K562 (cell line): Measurements from ENCODE around the gene SPOUT1. TPM values are rescaled to one million over a fixed set of nuclear protein-coding genes. Genes with fewer than 3 reads are reported as not detected.

ENCODE experiments used
- ATAC-seq: fragments of 200-7000 bp; cut with Tn5 transposase; 3 replicates; pipeline ENCODE4 v1.9.1; 2020; ENCODE audit warnings: moderate library complexity
- BruUV-seq: library from RNA; stranded (reverse); fragments of 400-500 nt; replicated peaks from 2 replicates; lab custom pipeline; 2021; lab: Mats Ljungman, UMichigan
- CTCF ChIA-PET: fragments of 300-600 bp; formaldehyde crosslinking; extraction: SDS; loops from one replicate; lab custom pipeline; 2021; ENCODE audit warnings: low intra/inter-chr PET ratio; lab: Yijun Ruan, JAX
- POLR2A ChIA-PET: fragments of 300-600, 350-650 bp; sonication (Branson Sonifier 250); formaldehyde crosslinking; extraction: SDS; loops from one replicate; lab custom pipeline; 2021; ENCODE audit warnings: antibody characterized with exemption, inconsistent platforms; lab: Yijun Ruan, JAX
- DNase-seq, 4 experiments: peaks; one replicate each; pipeline versions ENCODE4 v3.0.0 to v3.0.0-alpha.2; 2011 to 2018; ENCODE audit warnings: low spot score in 3 of 4, mixed read lengths in 3 of 4; ENCODE audit errors: extremely low read depth in 1 of 4
- FAIRE-seq: peaks from 2 replicates; lab custom pipeline; 2011; peaks lifted over from hg19 to GRCh38; lab: Jason Lieb, UNC
- H2AFZ ChIP-seq: 2 replicates; pipeline ENCODE4 v1.6.0; 2011; ENCODE audit warnings: low read depth, low read length, control low read depth, inconsistent platforms
- H3K27ac ChIP-seq: fragments of 200-600 bp; 3 replicates; pipeline ENCODE4 v1.8.0; 2011; ENCODE audit warnings: low read depth, mild to moderate bottlenecking, control low read depth, inconsistent platforms, low read length, moderate library complexity, mixed read lengths; ENCODE audit errors: extremely low read depth
- H3K27me3 ChIP-seq, 2 experiments: fragments of 300-600 bp in 1 of 2; 2 replicates in 1 of 2; 3 replicates in 1 of 2; pipeline versions ENCODE4 v1.6.0 to v1.8.0; 2011; ENCODE audit warnings: inconsistent platforms in 2 of 2, low read length in 2 of 2, mild to moderate bottlenecking in 1 of 2, mixed read lengths in 1 of 2, moderate library complexity in 1 of 2; ENCODE audit not compliant: control insufficient read depth in 2 of 2, insufficient read depth in 2 of 2
- H3K36me3 ChIP-seq: fragments of 300-600 bp; 3 replicates; pipeline ENCODE4 v1.8.0; 2011; ENCODE audit warnings: mild to moderate bottlenecking, low read length, inconsistent platforms; ENCODE audit not compliant: control insufficient read depth, insufficient read depth
- H3K4me1 ChIP-seq, 2 experiments: fragments of 200-600 bp in 1 of 2; replicated peaks in 1 of 2; 2 replicates in 1 of 2; 3 replicates in 1 of 2; pipeline versions ENCODE4 v1.5.1 to v1.8.0; 2011; ENCODE audit warnings: inconsistent platforms in 2 of 2, low read length in 2 of 2, mild to moderate bottlenecking in 1 of 2, mixed read lengths in 1 of 2, moderate library complexity in 1 of 2; ENCODE audit not compliant: control insufficient read depth in 2 of 2, insufficient read depth in 2 of 2
- H3K4me2 ChIP-seq: 2 replicates; pipeline ENCODE4 v1.6.1; 2011; ENCODE audit warnings: low read length, control low read depth, inconsistent platforms, mixed read lengths; ENCODE audit not compliant: insufficient read depth
- H3K4me3 ChIP-seq: fragments of 200-600 bp; sonication (generic), shearing (Covaris generic); 2 replicates; pipeline ENCODE4 v1.5.1; 2016; ENCODE audit warnings: control low read depth, inconsistent platforms
- H3K79me2 ChIP-seq: fragments of 200-600 bp; 3 replicates; pipeline ENCODE4 v1.8.0; 2011; ENCODE audit warnings: low read length, inconsistent platforms; ENCODE audit not compliant: control insufficient read depth, insufficient read depth
- H3K9ac ChIP-seq, 2 experiments: 2 replicates each; pipeline versions ENCODE4 v1.6.0 to v1.6.1; 2011; ENCODE audit warnings: low read depth in 2 of 2, low read length in 2 of 2, control low read depth in 1 of 2, inconsistent platforms in 1 of 2, mild to moderate bottlenecking in 1 of 2, mixed read lengths in 1 of 2; ENCODE audit not compliant: insufficient read depth in 1 of 2
- H3K9me1 ChIP-seq: one replicate; pipeline ENCODE4 v1.6.0; 2011; ENCODE audit warnings: inconsistent platforms, mild to moderate bottlenecking, low read length, moderate library complexity; ENCODE audit not compliant: control insufficient read depth, insufficient read depth
- H3K9me3 ChIP-seq: replicated peaks from 2 replicates; pipeline ENCODE4 v1.5.1; 2011; ENCODE audit warnings: low read depth, low read length, inconsistent platforms; ENCODE audit not compliant: control insufficient read depth, insufficient read depth
- H4K20me1 ChIP-seq: replicated peaks from 2 replicates; pipeline ENCODE4 v1.6.1; 2011; ENCODE audit warnings: low read length, inconsistent platforms, mixed read lengths; ENCODE audit not compliant: control insufficient read depth, insufficient read depth
- BCOR ChIP-seq: fragments of 450-650 bp; IDR thresholded peaks from 2 replicates; pipeline ENCODE4 v1.6.1; 2016
- BDP1 ChIP-seq: IDR thresholded peaks from 3 replicates; pipeline ENCODE4 v1.6.1; 2011; ENCODE audit not compliant: insufficient read length, insufficient read depth
- CBX1 ChIP-seq: sonication (generic); IDR thresholded peaks from 2 replicates; pipeline ENCODE4 v1.6.1; 2016; ENCODE audit warnings: antibody characterized with exemption, low read depth, mild to moderate bottlenecking
- CBX8 ChIP-seq: fragments of 200-600 bp; sonication (generic); IDR thresholded peaks from 2 replicates; pipeline ENCODE4 v1.6.1; 2012; ENCODE audit warnings: borderline replicate concordance, mixed run types, low read depth, mild to moderate bottlenecking, moderate library complexity, mixed read lengths, low read length, control low read depth, inconsistent platforms; ENCODE audit not compliant: poor library complexity, severe bottlenecking; ENCODE audit errors: extremely low read depth
- ESRRB ChIP-seq: fragments of 250-450 bp; sonication (Bioruptor Pico); IDR thresholded peaks from 2 replicates; pipeline ENCODE4 v1.5.0; 2020; ENCODE audit warnings: mild to moderate bottlenecking, moderate library complexity, borderline replicate concordance
- ETV5 ChIP-seq: sonication (generic); formaldehyde crosslinking; IDR thresholded peaks from 2 replicates; pipeline ENCODE4 v1.4.0; 2020; ENCODE audit warnings: low read depth, mild to moderate bottlenecking, missing genetic modification reagents
- GATA2 ChIP-seq: sonication (generic); formaldehyde crosslinking; IDR thresholded peaks from 2 replicates; pipeline ENCODE4 v1.4.0; 2020; ENCODE audit warnings: mild to moderate bottlenecking, missing genetic modification reagents
- HNRNPL ChIP-seq: fragments of 200-400 bp; formaldehyde crosslinking; IDR thresholded peaks from 2 replicates; pipeline ENCODE4 v1.6.1; 2017; ENCODE audit warnings: low read depth, mild to moderate bottlenecking, low read length
- ILK ChIP-seq: fragments of 450-650 bp; IDR thresholded peaks from 2 replicates; pipeline ENCODE4 v1.6.1; 2016; ENCODE audit warnings: missing genetic modification characterization, low read depth, mild to moderate bottlenecking, missing compliant biosample characterization, moderate library complexity, borderline replicate concordance
- JUNB ChIP-seq: fragments of 450-650 bp; formaldehyde crosslinking; conservative IDR thresholded peaks from 2 replicates; pipeline ENCODE4 v1.4.0; 2020; ENCODE audit warnings: mild to moderate bottlenecking
- NR1H2 ChIP-seq: sonication (generic); formaldehyde crosslinking; IDR thresholded peaks from 2 replicates; pipeline ENCODE4 v1.4.0; 2020; ENCODE audit warnings: mild to moderate bottlenecking, missing genetic modification reagents
- SMARCB1 ChIP-seq: IDR thresholded peaks from 2 replicates; pipeline ENCODE4 v1.6.1; 2011; ENCODE audit warnings: improper control_type of control experiment, low read depth; ENCODE audit not compliant: insufficient read length
- ZNF324 ChIP-seq: fragments of 250-450 bp; sonication (Bioruptor Pico); IDR thresholded peaks from 2 replicates; pipeline ENCODE4 v1.4.0; 2020; ENCODE audit warnings: mild to moderate bottlenecking
- ZNF354B ChIP-seq: fragments of 250-450 bp; sonication (Bioruptor Pico); IDR thresholded peaks from 2 replicates; pipeline ENCODE4 v1.4.0; 2020
- WGBS: fragments of 100-300 bp; shearing (Covaris generic); methylation state at CpG from one replicate; pipeline ENCODE4 v1.1.6; 2016; ENCODE audit warnings: low coverage, mixed read lengths; ENCODE audit not compliant: insufficient coverage; ENCODE audit errors: missing lambda C conversion rate; 5-methylcytosine and 5-hydroxymethylcytosine counted together
- in situ Hi-C: fragments of 300-500 bp; cut with MboI; formaldehyde crosslinking; loops from 4 replicates; pipeline ENCODE4 v1.15.0; 2018; ENCODE audit warnings: inconsistent platforms, mixed read lengths
- intact Hi-C: fragments of 100-400 bp; cut with micrococcal nuclease; formaldehyde crosslinking; loops from 2 replicates; pipeline ENCODE4 v1.14.2; 2022
- polyA plus RNA-seq, 8 experiments: library from polyadenylated mRNA; depleted of rRNA in 4 of 8; stranded (reverse) in 5 of 8; unstranded in 3 of 8; fragments of >200 nt; fragmentation: Nextera tagmentation in 2 of 8; fragmentation: Illumina TruSeq in 1 of 8; extraction: Ambion mirVana in 2 of 8; extraction: Trizol in 1 of 8; gene quantifications; 2 replicates each; pipeline versions ENCODE4 v1.2.1 to v1.2.3, GENCODE V29; 2011 to 2014; ENCODE audit warnings: inconsistent platforms in 1 of 8, missing spikeins in 1 of 8
- total RNA-seq, 7 experiments: library from RNA; depleted of rRNA in 6 of 7; stranded (reverse); fragments of >200 nt in 6 of 7; fragmentation: Illumina TruSeq in 2 of 7; extraction: Trizol in 2 of 7; gene quantifications; 2 replicates each; pipeline versions ENCODE4 v1.2.1 to v1.2.3, GENCODE V29; 2011 to 2021; ENCODE audit warnings: low replicate concordance in 1 of 7
- TF ChIP-seq, protein P1 (sequence below): fragments of 250-450 bp; sonication (Bioruptor Pico); IDR thresholded peaks from 2 replicates; pipeline ENCODE4 v1.5.1; 2021; ENCODE audit warnings: mild to moderate bottlenecking
- TF ChIP-seq, protein P2 (sequence below): IDR thresholded peaks from 2 replicates; pipeline ENCODE4 v1.6.1; 2012; ENCODE audit warnings: low read depth, low read length, improper control_type of control experiment, borderline replicate concordance
- TF ChIP-seq, protein P3 (sequence below): sonication (generic); formaldehyde crosslinking; IDR thresholded peaks from 2 replicates; pipeline ENCODE4 v1.8.0; 2022; ENCODE audit warnings: mild to moderate bottlenecking, low read depth, missing genetic modification reagents
- TF ChIP-seq, protein P4 (sequence below): fragments of 250-450 bp; sonication (Bioruptor Pico); IDR thresholded peaks from 2 replicates; pipeline ENCODE4 v1.6.1; 2021; ENCODE audit warnings: mild to moderate bottlenecking

SPOUT1 gene
- total and polyA plus RNA-seq, 9 of the 15 experiments (the other 6 are each of a cell fraction or from before 2014, with no cell fraction given), result 10.6 to 121 (median 37.4) TPM

DNA sequence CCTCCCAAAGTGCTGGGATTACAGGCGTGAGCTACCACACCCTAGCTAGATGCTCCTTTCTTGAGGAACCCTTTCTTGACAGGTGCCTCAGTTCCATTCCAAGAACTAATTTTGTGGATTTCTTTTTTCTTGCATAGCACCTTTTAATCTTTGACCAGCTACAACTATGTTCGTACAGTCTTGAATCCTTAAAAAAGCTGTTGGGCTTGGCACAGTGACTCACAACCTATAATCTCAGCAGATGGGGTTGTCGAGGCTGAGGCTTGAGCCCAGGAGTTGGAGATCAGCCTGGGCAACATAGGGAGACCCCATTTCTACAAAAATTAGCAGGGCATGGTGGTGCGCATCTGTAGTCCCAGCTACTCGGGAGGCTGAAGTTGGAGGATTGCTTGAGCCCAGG is 56.5 kb downstream of the SPOUT1 start:
- no TSS peak for BruUV-seq
- Histone ChIP-seq H3K4me3 (no peak overlapping the region), H3K27ac (no peak overlapping the region), H4K20me1 (no peaks in the 10 kb centered on the region), H3K27me3 (no peaks in the 10 kb centered on the region), H3K9me1 (no peaks in the 10 kb centered on the region), H3K9me3 (no peaks in the 10 kb centered on the region), H2AFZ (no peak overlapping the region), H3K79me2 (peaks cover 21% of the 10 kb centered on the region), H3K36me3 (no peaks in the 10 kb centered on the region; the same call in 2 of the 3 replicates), H3K4me1 (peaks cover 13 to 16% of the 10 kb centered on the region in 2 experiments; a peak in 4 of 5 replicates), H3K4me2 (no peak overlapping the region), H3K9ac (no peak overlapping the region)
- FAIRE-seq, result no peak
- ATAC-seq, result no peak
- no peak for DNase-seq
- TF ChIP-seq JUNB (CRISPR knock-in tag) (no peak), BCOR (no peak), CBX1 (no peak), CBX8 (no peak), HNRNPL (no peak), NR1H2 (CRISPR knock-in tag) (no peak), ZNF324 (no peak), ZNF354B (CRISPR knock-in tag) (no peak), SMARCB1 (no peak), ETV5 (CRISPR knock-in tag) (no peak), ILK (tag) (no peak), ESRRB (CRISPR knock-in tag) (no peak), GATA2 (CRISPR knock-in tag) (no peak), BDP1 (no peak)
- TF ChIP-seq, protein P1, sequence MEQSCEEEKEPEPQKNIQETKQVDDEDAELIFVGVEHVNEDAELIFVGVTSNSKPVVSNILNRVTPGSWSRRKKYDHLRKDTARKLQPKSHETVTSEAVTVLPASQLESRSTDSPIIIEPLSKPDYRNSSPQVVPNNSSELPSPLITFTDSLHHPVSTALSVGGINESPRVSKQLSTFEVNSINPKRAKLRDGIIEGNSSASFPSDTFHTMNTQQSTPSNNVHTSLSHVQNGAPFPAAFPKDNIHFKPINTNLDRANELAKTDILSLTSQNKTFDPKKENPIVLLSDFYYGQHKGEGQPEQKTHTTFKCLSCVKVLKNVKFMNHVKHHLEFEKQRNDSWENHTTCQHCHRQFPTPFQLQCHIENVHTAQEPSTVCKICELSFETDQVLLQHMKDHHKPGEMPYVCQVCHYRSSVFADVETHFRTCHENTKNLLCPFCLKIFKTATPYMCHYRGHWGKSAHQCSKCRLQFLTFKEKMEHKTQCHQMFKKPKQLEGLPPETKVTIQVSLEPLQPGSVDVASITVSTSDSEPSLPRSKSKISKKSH (CRISPR knock-in tag), result no peak
- TF ChIP-seq, protein P2, sequence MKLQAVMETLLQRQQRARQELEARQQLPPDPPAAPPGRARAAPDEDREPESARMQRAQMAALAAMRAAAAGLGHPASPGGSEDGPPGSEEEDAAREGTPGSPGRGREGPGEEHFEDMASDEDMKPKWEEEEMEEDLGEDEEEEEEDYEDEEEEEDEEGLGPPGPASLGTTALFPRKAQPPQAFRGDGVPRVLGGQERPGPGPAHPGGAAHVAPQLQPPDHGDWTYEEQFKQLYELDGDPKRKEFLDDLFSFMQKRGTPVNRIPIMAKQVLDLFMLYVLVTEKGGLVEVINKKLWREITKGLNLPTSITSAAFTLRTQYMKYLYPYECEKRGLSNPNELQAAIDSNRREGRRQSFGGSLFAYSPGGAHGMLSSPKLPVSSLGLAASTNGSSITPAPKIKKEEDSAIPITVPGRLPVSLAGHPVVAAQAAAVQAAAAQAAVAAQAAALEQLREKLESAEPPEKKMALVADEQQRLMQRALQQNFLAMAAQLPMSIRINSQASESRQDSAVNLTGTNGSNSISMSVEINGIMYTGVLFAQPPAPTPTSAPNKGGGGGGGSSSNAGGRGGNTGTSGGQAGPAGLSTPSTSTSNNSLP, result no peak
- TF ChIP-seq, protein P3, sequence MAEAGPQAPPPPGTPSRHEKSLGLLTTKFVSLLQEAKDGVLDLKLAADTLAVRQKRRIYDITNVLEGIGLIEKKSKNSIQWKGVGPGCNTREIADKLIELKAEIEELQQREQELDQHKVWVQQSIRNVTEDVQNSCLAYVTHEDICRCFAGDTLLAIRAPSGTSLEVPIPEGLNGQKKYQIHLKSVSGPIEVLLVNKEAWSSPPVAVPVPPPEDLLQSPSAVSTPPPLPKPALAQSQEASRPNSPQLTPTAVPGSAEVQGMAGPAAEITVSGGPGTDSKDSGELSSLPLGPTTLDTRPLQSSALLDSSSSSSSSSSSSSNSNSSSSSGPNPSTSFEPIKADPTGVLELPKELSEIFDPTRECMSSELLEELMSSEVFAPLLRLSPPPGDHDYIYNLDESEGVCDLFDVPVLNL, result no peak
- TF ChIP-seq, protein P4, sequence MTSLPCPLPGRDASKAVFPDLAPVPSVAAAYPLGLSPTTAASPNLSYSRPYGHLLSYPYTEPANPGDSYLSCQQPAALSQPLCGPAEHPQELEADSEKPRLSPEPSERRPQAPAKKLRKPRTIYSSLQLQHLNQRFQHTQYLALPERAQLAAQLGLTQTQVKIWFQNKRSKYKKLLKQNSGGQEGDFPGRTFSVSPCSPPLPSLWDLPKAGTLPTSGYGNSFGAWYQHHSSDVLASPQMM (CRISPR knock-in tag), result no peak
- CTCF ChIA-PET, result no interaction called here
- intact Hi-C loops, result no loop called here
- POLR2A ChIA-PET, result interaction anchor here (1.5 kb wide), 1 partner anchor 9 kb away, joined by 8 read pairs; no protein-coding TSS in a partner anchor
- 86% methylated on average over 5 of the region's 5 CpGs for WGBS
- in situ Hi-C loops, result no loop called here
